Activated naive CD8-positive, alpha-beta T cell treated with anti-CD3 and anti-CD28 coated beads, Interleukin-2, amount 50 U/mL, for 24 hours (primary cell): ENCODE results near the gene ERC1.

ENCODE experiments used
- ATAC-seq: fragments of 150-1000 bp; cut with Tn5 transposase; one replicate; pipeline ENCODE4 v1.10.0; 2021
- DNase-seq: peaks from one replicate; pipeline ENCODE4 v3.0.0; 2021
- H3K27ac Mint-ChIP-seq: one replicate; pipeline ENCODE4 v1.8.0; 2021; ENCODE audit warnings: mild to moderate bottlenecking, mixed read lengths
- H3K27me3 Mint-ChIP-seq: one replicate; pipeline ENCODE4 v1.8.0; 2021; ENCODE audit warnings: mixed read lengths
- H3K36me3 Mint-ChIP-seq: one replicate; pipeline ENCODE4 v1.8.0; 2021; ENCODE audit warnings: low read depth, mixed read lengths
- H3K4me1 Mint-ChIP-seq: one replicate; pipeline ENCODE4 v1.8.0; 2021; ENCODE audit warnings: mixed read lengths
- H3K4me3 Mint-ChIP-seq: one replicate; pipeline ENCODE4 v1.8.0; 2021; ENCODE audit warnings: mild to moderate bottlenecking, moderate library complexity, mixed read lengths
- H3K9me3 Mint-ChIP-seq: one replicate; pipeline ENCODE4 v1.8.0; 2021; ENCODE audit warnings: mixed read lengths

ERC1 gene

DNA sequence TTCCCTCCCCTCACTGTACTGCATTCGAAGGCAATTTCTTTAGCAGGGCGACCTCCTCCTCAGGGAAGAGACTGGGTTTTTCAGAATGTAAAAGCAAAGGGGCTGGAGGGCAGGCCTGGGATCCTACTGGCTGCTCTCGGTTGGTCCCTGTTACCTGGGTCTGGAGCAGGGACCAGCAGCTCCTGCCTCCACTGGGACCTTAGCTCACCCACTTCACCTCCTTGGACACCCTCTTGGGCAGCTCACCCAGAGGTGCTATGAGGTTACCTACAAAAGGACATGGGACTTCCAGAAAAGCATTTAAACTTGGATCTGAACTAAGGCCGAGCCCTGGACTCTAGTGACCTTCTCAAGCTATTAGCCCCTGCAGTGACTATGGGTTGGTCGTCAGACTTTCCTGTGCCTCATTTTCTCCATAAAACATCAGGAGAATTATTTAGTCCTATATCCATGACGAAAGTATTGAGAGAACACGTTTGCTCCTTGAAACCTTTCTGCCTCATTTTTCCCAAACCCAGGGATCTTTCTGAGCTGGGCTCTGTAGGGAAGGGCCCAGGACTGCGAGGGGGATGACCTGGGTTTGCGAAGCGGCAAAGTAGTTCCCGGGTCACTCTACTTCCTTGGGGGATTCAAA lies 538.3 kb downstream of the ERC1 start:
- DNase-seq (no peak), ATAC-seq (no peak)
- Mint-ChIP-seq H3K4me3 (peak overlapping the region; percentile 64), H3K27me3 (peaks cover 76% of the 10 kb centered on the region), H3K27ac (no peak overlapping the region), H3K9me3 (no peaks in the 10 kb centered on the region), H3K36me3 (no peaks in the 10 kb centered on the region), H3K4me1 (peaks cover 30% of the 10 kb centered on the region)

DNA sequence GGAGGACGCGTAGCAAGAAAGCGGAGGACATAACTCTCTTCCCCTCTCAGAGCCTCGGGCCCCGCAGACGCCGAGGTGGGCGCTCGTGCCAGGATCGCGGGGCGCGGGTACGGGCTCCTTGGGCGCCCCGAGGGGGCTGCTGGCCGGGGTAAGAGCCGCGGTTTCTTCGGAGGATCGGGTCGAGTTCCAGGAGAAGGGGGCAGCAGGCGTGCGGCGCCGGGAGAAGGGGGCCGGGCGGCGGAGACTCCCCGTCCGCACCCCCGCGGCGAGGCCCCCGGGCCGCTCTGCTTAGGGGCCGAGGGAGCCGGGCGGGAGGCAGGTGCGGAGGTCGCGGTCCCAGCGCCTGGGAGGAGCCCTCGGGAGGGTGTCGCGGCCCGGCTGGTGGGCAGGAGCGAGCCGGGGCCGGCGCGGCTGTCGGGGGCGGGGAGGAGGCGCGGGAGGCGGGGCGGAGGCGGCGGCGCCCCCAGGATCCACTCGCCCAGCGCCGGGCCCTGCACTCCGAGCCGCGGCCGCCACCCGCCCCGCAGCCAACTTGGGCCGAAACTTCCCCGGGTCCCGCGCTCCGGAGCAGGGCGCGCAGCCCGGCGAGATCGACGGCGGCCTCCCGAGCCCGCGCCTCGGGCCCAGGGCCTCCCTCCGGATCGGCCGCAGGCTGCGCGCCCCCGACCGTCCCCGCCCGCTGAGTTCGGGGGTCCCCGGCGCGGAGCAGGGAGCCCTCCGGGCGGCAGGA lies 539.0 kb downstream of the ERC1 start:
- Mint-ChIP-seq H3K27ac (no peak overlapping the region), H3K27me3 (peaks cover 73% of the 10 kb centered on the region), H3K9me3 (no peaks in the 10 kb centered on the region), H3K36me3 (no peaks in the 10 kb centered on the region), H3K4me3 (peak overlapping the region; percentile 64), H3K4me1 (peaks cover 35% of the 10 kb centered on the region)
- DNase-seq (no peak), ATAC-seq (no peak)

DNA sequence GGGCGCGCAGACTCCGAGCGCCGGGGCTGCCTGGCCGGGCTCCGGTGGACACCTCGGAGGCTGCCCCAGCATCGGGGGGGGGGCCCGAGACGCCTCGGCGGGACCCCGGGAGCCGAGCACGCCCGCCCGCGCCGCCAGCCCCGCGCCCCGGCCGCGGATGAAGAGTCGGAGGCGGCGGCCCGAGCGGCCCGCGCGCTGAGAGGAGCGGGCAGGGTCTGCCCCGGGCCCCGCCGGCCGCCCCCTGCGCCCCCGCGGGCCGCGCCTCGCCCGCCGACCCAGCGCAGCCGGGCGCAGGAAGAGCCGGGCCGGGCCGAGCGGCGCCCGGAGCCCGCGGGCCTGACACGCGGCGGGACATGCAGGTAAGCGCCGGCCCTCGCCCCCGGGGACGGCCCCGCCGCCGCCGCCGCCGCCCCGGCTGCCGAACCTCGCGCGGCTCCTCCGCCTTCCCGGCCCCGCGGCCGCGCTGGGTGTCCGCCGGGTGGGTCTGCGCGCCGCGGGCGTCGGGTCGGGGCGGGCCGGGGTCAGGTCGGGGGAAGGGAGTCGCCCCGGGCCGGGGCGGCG lies 539.6 kb downstream of the ERC1 start:
- Mint-ChIP-seq H3K4me1 (peaks cover 37% of the 10 kb centered on the region), H3K9me3 (no peaks in the 10 kb centered on the region), H3K27me3 (peaks cover 73% of the 10 kb centered on the region), H3K36me3 (no peaks in the 10 kb centered on the region), H3K4me3 (no peak overlapping the region), H3K27ac (no peak overlapping the region)
- DNase-seq (no peak), ATAC-seq (no peak)

DNA sequence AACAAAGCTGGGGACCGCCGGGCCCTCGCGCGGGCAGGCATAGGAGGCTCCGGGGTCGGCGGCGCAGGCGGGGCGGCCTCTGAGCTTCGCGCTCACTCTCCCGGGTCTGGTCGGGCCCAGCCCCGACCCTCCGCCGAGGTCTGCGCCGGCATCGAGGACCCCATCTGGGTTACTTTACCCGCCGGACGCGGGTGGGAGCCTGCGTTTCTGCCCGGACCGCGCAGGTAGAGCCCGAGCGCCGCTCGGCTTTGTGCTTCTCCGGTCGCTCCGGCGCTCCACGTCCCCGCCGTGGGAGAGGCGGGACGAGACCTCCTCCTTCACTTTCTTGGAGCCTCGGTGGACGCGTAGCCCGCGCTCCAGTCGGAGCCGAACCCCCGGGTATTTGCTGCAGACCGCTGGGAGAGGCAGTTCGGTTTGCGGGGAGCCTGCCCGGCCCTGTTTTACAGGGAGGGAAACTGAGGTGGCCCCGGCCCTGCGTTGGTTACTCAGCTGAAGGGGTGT lies 540.2 kb downstream of the ERC1 start:
- Mint-ChIP-seq H3K27ac (no peak overlapping the region), H3K4me3 (peak overlapping the region; percentile 52), H3K4me1 (peaks cover 37% of the 10 kb centered on the region), H3K36me3 (no peaks in the 10 kb centered on the region), H3K9me3 (no peaks in the 10 kb centered on the region), H3K27me3 (peaks cover 73% of the 10 kb centered on the region)
- ATAC-seq (no peak), DNase-seq (no peak)

DNA sequence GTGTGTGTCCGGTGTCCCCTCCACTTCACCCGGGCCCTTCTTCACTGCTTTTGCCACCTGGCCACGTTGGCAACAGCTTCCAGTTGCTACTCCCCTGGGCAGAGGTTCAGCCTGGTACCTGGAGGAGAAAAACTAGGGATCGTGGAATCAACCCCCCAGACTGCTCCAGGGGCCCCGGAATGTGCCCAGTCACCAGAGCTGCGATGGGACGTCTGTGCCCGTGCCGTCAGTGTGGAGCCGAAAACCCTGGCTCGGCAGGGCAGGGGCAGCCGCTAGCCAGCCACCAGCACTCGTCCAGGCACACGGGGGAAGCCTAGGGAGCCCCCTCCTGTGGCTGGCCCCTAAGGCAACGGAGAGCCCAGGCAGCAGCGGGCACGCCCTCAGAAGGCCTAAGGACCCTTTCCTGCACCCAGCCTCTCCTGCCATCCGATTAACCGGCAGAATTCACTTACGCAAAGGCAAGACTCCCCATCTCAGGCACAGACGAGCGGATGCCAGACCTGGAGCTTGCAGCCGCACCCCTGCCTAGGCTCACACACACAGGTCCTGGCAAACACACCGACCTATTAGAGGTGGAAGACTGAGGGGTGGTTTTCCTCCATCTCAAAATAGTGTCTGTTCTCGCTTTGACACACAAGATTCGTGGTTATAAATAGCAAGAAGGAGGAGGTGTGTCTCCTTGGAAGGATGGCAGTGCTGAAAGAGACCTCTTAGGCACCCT lies 540.8 kb downstream of the ERC1 start:
- H3K4me1 Mint-ChIP-seq, result peaks cover 37% of the 10 kb centered on the region
- H3K4me3 Mint-ChIP-seq, result peak overlapping the region; percentile 52
- H3K9me3 Mint-ChIP-seq, result no peaks in the 10 kb centered on the region
- no peak overlapping the region for H3K27ac Mint-ChIP-seq
- ATAC-seq (peak; percentile 11), DNase-seq (no peak)
- H3K36me3 Mint-ChIP-seq, result no peaks in the 10 kb centered on the region
- peaks cover 74% of the 10 kb centered on the region for H3K27me3 Mint-ChIP-seq

DNA sequence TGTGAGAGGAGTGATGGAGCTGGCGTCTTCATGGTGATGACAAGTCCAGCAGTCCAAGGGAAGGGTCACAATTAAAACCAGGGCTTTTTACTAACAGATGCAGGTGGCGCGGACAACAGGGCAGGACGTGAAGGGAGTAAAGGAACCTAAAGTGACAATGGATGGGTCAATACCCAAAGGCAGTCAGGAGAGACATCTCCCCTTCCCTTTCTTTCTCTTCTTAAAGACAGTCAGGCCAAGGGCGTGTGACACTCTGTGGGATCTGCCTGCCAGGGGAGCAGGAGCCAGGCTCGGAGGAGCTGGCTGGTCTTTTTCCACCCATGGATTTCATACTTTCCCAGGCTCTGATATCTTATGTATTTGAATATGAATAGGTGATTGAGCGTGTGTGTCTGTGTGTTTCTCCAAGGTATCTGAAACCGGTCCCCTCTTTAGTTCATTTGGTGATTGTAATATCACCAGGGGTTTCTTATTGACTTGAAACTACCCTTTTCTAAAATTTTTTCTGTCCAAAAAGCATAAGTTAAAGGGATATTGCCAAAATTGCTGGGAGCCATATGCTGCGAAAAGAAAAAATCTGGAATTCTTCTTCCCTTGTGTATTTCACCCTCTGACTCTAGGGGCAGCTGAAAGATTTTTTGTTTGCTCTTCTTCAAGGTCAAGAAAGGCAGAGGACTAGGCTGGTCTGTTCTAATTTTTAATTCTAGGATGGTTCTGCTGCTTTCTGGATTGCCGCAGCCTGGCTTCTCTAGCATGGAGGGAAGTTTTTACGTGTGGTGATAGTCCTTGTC lies 541.5 kb downstream of the ERC1 start:
- Mint-ChIP-seq H3K27ac (no peak overlapping the region), H3K9me3 (no peaks in the 10 kb centered on the region), H3K4me1 (peaks cover 37% of the 10 kb centered on the region), H3K27me3 (peaks cover 74% of the 10 kb centered on the region), H3K36me3 (no peaks in the 10 kb centered on the region), H3K4me3 (peak overlapping the region; percentile 63)
- DNase-seq, result no peak
- no peak for ATAC-seq

DNA sequence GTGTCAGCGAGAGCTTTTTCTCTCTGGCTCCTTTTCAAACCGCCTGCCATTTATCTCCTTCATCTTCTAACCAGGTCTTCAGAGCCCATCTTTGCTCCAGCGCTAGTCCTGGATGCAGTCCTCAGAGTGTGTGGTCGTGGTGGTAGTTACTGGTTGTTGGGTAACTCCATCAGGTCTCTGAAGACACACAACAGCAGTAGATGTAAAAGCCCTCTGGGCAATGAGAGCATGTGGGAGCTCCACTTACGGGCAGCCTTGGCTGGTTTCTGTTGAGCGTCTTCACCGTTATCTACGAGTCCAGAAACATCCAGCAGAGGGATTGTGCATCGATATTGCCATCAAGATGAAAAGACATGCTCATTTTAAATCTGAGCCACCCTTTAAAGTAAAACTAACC lies 542.2 kb downstream of the ERC1 start:
- Mint-ChIP-seq H3K4me3 (peak overlapping the region; percentile 63), H3K27me3 (peaks cover 74% of the 10 kb centered on the region), H3K27ac (no peak overlapping the region), H3K36me3 (no peaks in the 10 kb centered on the region), H3K9me3 (no peaks in the 10 kb centered on the region), H3K4me1 (peaks cover 37% of the 10 kb centered on the region)
- ATAC-seq, result peak; percentile 29
- peak; percentile 16 for DNase-seq

DNA sequence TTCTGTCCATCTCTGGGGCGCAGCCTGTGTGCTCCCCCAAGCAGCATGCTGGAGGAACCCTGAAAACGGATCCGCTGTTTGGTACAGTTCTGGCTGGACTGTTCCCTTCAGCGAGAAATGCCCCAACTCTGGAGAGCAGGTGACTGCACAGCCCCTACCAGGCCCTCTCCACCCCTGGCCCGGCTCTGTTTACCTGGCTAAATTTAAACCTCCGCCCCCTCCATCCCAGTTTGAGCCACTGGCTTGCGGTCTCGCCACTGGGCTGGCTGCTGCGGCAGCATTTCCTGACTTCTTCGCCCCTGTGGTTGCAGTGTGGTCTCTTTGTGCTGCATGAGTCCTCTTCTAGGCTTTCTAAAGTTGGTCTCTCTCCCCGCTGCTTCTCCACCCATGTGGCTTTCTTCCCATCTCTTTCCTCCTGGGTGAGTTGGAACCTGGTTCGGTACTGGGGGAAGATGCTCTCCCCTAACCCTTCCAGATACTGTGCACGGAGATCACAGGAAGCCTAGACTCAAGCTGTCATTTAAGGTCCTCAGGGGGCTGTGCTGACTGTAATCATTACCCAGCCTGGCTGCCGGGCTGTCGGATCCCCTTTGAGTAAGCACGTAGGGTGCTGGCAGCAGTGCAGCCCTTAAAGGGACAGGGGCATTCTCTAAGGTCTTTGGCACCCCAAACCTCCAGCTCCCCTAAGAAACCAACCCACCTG lies 542.7 kb downstream of the ERC1 start:
- Mint-ChIP-seq H3K4me3 (peak overlapping the region; percentile 63), H3K4me1 (peaks cover 37% of the 10 kb centered on the region), H3K9me3 (no peaks in the 10 kb centered on the region), H3K36me3 (no peaks in the 10 kb centered on the region), H3K27ac (peak overlapping the region; percentile 25), H3K27me3 (peaks cover 73% of the 10 kb centered on the region)
- peak; percentile 62 for DNase-seq
- peak; percentile 85 for ATAC-seq

DNA sequence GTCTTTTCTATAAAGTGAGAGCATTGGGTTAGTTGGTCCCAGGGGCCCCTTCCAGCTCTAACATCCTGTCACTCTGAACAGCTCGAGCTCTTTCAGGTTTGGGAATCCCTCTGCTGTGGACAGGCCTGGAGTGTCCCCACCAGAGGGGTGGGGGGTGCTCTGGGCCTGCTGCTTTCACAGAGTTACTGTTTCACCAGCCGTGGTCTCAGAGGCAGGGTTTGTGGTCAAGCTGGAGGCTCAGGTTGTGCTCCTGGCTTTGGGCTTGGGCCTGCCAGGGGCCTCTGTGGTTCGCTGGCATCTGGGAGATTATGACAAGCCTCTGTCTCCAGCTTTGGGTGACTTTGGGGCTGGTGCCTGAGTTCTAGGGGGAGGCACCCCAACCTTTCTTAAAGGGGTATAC lies 543.7 kb downstream of the ERC1 start:
- Mint-ChIP-seq H3K9me3 (no peaks in the 10 kb centered on the region), H3K27me3 (peaks cover 73% of the 10 kb centered on the region), H3K4me3 (no peak overlapping the region), H3K36me3 (no peaks in the 10 kb centered on the region), H3K27ac (no peak overlapping the region), H3K4me1 (peaks cover 33% of the 10 kb centered on the region)
- DNase-seq (no peak), ATAC-seq (no peak)

DNA sequence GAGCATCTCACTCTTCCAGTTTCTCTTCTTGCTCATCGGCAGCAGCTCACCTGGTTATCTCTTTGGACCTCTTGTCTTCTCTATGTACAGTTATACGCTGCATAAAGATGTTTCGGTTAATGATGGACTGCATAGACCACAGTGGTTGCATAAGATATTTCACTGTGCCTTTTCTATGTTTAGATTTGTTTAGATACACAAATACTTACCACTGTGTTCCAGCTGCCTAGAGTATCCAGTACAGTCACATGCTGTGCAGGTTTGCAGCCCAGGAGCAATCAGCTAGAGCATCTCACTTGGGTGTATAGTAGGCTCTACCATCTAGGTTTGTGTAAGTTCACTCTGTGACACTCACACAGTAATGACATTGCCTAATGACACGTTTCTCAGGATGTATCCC lies 545.8 kb downstream of the ERC1 start:
- H3K36me3 Mint-ChIP-seq, result no peaks in the 10 kb centered on the region
- H3K9me3 Mint-ChIP-seq, result no peaks in the 10 kb centered on the region
- peaks cover 31% of the 10 kb centered on the region for H3K4me1 Mint-ChIP-seq
- ATAC-seq, result no peak
- peaks cover 84% of the 10 kb centered on the region for H3K27me3 Mint-ChIP-seq
- no peak overlapping the region for H3K27ac Mint-ChIP-seq
- no peak for DNase-seq
- H3K4me3 Mint-ChIP-seq, result no peak overlapping the region

DNA sequence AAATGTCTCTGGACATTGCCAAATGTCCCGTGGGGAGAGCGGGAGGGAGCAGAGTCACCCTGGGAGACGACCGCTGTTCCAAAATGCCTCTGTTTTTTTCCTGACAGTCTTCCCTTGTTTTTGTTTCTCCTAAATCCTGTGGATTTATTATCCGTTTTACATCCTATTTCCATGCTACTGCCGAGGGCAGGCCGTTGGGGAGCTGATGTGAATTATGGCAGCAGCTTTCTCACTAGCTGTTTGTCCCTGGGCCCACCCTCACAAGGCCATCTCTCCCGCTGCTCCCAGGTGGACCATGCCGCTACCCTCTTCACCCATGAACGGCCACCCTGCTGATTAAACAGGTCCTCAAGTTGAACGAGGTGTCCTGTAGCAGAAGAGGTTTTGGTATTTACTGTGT lies 548.1 kb downstream of the ERC1 start:
- Mint-ChIP-seq H3K36me3 (no peaks in the 10 kb centered on the region), H3K9me3 (no peaks in the 10 kb centered on the region), H3K4me1 (peaks cover 8% of the 10 kb centered on the region), H3K27ac (no peak overlapping the region), H3K4me3 (no peak overlapping the region), H3K27me3 (peaks cover 78% of the 10 kb centered on the region)
- ATAC-seq (no peak), DNase-seq (no peak)

DNA sequence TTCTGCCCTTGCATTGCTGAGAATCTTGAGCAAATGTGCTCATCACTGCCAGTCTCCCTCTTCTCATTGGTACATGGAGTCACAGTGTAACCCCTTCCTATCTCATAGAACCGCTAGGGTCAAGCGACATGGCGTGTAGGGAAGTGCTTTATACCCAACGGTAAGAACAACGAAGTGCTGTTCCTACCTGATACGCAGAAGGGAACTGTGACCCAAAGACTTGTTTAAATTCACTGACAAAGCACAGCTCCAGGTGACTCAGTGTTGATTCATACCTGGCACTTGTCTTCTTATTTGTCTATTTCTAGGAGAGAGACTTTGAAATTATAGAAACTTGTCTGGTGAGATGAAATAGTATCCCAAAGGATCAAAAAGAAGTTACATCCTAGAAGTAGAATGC lies 549.7 kb downstream of the ERC1 start:
- peaks cover 75% of the 10 kb centered on the region for H3K27me3 Mint-ChIP-seq
- no peaks in the 10 kb centered on the region for H3K4me1 Mint-ChIP-seq
- H3K27ac Mint-ChIP-seq, result no peak overlapping the region
- no peak for DNase-seq
- H3K9me3 Mint-ChIP-seq, result no peaks in the 10 kb centered on the region
- no peak overlapping the region for H3K4me3 Mint-ChIP-seq
- no peaks in the 10 kb centered on the region for H3K36me3 Mint-ChIP-seq
- ATAC-seq, result no peak

DNA sequence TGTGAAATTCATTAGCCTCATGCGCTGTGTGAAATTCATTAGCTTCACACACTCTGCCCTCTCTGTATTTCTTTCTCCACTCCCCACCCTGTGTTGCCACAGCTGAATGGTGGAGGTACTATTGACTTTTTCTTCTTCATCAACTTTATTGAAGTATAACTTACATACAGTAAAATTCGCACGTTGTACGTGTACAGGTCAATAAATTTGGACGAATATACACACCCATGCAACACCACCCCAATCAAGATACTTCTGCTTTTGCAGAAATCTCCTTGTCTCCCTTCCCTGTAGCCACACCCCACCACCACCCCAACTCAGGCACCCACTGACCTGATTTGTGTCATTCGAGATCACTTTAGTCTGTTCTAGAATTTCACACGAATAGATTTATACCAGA lies 551.6 kb downstream of the ERC1 start:
- no peak overlapping the region for H3K27ac Mint-ChIP-seq
- H3K4me1 Mint-ChIP-seq, result no peaks in the 10 kb centered on the region

More for the DNA sequence above, 551.6 kb downstream of the ERC1 start:
- Mint-ChIP-seq H3K9me3 (no peaks in the 10 kb centered on the region), H3K27me3 (peaks cover 69% of the 10 kb centered on the region), H3K4me3 (no peak overlapping the region), H3K36me3 (no peaks in the 10 kb centered on the region)
- DNase-seq, result no peak
- ATAC-seq, result no peak
